HG03045 (cell line): ENCODE results near the gene OTULINL.

Experiments
- ATAC-seq: cut with Tn5 transposase; IDR thresholded peaks from one replicate; pipeline ENCODE4 v1.9.1; 2021; ENCODE audit warnings: mild to moderate bottlenecking, moderate library complexity; ENCODE audit not compliant: unreplicated experiment

Gene OTULINL

GRCh38 chr5:14576206-14576605, 5.4 kb upstream of the OTULINL start:
- ATAC-seq: no peak

DNA sequence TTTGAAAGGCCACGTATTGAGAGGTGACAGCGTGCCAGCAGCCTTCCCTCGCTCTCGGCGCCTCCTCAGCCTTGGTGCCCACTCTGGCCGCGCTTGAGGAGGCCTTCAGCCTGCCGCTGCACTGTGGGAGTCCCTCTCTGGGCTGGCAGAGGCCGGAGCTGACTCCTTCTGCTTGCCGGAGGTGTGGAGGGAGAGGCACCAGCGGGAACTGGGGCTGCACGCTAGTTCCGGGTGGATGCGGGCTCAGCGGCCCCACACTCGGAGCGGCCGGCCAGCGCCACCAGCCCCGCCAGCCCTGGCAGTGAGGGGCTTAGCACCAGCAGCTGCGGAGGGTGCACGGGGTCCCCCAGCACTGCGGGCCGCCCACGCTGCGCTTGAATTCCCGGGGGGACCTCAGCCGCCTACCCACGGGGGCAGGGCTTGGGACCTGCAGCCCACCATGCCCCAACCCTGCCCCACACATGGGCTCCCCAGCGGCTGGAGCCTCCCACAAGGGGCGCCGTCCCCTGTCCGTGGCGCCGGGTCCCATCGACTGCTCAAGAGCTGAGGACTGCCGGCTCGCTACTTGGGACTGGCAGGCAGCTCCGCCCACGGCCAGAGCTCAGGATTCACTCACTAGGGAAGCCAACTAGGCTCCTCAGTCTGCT, 4.4 kb upstream of the OTULINL start:
- no peak for ATAC-seq

DNA sequence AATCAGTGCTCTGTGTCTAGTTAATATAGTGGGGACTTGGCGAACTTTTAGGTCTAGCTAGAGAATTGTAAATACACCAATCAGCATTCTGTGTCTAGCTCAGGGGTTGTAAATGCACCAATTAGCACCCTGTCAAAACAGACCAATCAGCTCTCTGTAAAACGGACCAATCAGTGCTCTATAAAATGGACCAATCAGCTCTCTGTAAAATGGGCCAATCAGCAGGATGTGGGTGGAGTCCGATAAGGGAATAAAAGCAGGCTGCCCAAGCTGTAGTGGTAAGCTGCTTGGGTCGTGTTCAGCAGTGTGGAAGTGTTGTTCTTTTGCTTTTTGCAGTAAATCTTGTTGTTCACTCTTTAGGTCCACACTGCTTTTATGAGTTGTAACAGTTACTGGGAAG, 3.6 kb upstream of the OTULINL start:
- no peak for ATAC-seq

DNA sequence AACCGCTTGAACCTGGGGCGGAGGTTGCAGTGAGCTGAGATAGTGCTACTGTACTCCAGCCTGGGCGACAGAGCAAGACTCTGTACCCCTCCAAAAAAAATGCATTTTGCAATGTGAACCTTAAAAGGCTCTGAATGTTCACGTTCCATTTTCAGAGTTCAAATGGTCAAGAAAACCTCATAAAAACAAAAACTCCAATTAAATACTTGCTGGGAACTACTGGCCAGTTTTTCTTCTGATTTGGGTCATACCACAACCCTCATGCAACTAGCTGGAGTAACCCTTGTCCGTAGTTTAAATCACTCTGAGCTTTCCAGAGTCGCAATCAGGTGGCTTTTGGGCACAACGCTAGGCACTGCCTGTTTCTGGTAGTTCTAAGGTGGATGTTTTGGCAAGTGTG, 2.3 kb upstream of the OTULINL start:
- ATAC-seq: no peak

DNA sequence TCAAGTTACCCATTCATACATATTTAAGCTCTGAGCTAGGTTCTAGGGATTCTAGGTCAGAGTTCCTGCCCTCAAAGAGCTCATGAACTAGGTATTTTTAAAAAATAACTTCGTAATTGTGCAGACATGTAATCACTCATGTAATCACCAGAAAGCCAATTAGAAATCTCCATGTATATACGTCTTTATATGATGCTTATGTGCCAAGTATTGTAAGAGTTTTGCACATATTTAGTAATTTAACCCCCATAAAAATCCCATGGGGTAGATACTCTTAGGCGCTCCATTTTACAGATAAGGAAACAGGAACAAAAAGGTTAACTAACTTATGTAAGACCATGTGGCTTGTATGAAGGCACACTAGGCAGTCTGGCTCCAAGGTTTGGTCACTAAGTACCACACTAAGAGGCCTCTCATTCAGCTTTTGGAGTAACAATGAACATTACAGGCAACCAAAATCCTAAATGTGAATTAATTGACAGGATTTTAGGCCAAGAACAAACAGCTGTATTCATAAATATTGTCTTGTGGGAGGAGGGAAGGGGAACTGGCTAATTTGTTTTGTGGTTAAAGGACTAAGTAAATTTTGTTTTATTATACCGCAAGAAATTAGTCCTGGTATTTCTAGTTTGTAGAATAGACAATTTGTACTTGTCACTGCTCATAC, 1.7 kb upstream of the OTULINL start:
- no peak for ATAC-seq

GRCh38 chr5:14580398-14581034, 1.1 kb upstream of the OTULINL start:
- ATAC-seq: no peak

- peak; percentile 60 for ATAC-seq
Observed at GRCh38 chr5:14581891-14582796, 552 bp downstream of the OTULINL start.

- no peak for ATAC-seq
Observed at GRCh38 chr5:14582797-14583137, 1.2 kb downstream of the OTULINL start.

DNA sequence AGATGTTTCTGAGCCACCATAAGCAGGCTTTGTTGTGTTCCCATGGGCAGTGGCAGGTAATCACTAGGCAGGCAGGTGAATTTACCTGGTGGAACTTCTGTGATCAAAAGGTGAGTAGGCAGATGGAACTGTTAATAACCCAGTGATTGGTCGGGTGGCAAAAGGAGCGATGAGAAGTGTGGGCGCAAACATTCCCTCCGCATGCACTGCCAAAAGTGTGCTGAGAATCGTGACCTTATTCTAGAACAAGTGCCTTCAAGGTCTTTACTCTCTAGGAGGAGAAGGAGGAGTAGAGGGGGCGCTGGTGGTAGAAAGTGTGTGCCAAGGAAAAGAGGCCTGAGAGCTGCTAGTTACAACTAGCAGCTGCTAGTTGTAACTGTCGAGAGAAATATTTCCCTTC, 3.3 kb downstream of the OTULINL start:
- ATAC-seq: no peak

DNA sequence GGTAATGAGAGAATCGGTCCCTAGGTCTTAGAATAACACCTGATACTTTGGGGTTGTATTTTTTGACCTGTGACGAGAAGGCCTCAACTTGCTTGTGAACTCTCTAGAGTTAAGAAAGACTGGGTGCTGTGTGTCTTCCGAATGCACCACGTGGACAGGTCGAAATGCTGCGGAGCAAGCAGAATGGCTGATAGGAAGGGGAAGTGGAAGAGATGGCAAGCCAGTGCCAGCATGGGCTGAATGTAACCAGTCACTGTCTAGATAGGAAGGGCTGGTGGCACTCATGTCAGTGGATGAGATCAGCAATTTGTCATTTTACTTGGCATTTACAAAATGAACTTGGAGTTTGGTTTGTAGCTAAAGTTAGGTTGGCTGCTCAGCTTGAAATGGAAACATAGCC, 5.6 kb downstream of the OTULINL start:
- ATAC-seq: no peak

DNA sequence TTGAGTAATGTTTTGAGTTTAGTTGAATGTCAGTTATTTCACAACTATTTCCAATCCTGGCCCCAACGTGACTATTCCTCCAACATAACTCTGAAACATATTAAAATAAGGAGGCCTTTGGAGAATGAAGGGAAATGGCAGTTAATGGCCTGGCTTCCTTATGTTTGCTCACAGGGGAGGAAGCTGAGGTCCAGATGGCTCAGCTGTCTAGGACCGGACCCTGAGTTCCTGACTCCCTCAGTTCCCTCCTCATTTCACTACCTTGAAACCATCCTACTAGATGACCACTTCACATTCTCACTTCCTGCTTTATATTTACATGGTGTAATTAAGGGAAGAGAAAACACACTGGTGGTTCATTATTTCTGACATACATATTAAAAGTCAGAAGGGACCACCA, 6.6 kb downstream of the OTULINL start:
- ATAC-seq: peak; percentile 42

DNA sequence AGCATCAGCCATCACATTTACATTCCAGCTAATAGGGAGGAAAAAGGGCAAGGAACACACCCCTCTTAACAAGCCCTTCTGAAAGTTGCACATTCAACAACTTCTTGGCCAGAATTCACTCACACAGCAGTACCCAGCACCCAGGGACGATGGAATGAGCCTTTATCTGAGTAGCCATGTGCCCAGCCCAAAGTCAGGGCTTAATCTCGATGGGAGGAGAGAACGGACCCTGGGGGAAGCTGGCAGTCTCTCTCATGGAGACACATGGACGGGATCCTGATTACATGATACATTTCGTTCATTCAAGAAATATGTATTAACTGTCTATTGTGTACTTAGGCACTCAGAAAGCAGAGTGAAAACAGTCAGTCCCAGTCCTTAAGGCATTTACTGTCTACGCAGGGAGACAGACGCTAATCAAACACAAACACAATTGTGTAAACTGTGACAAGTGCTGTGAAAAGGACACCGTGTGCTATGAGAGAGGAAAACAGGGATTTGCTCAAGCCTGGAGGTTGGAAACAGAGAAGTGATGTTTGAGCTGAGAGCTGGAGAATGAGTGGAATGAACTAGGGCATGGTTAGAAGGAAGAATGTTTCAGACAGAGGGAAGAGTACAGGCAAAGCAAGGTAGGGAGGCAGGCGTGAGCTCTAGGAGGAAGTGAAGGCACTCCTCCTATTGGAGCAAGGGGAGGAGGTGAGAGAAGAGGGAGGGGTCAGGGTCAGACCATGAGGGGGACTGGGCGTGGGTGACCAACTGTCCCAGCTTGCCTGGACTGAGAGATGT, 7.4 kb downstream of the OTULINL start:
- no peak for ATAC-seq

DNA sequence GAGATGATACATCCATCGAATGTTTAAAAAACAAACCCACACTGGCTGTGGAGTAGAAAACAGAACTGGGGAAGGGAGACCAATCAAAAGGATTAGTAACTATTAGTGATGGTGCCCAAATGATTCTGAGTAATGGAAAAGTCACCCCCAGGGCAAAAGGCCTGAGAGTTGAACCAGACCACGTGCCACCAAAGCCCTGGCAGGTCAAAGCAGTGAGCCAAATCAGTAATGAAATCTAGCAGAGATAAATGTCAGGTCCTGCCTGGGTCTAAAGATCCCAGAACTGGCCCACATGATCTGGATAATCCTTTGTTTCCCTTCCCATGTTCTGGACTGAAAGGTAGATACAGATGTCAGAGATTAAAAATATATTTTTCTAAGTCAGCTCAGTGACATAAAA, 9.4 kb downstream of the OTULINL start:
- no peak for ATAC-seq

- ATAC-seq: no peak
Observed at GRCh38 chr5:14591548-14591947, 10.0 kb downstream of the OTULINL start.

DNA sequence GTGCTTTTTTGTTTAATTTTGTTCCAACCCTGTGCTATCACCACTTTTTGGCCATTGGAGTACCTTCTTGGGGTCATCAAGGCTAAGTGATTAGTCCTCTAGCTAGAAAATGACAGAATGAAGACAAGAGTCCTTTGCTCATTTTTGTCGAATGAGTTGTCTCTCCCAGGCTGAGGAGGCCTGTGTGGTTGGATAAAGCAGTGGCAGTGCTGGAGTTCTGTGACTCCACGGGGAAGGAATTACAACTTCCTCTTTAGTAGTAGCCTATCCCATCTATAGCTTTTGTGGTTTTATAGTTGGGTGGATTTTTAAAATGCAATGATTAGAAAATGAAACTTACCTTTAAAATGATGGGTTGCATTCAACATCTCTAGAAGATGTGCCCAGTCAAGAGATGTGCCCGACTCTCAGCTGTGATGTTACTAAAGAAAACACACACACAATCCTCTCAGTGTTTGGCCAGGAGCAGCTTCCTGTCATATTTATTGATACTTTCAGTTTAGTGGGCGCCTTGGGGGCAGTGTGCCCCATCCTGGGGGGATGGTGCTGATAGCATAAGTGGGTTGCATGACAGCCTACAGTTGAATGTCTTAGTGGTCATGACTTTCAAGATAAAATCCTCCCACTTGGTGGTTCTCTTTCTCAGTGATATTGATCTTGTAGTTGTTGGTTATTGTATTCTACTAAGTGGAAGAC, 11.9 kb downstream of the OTULINL start:
- no peak for ATAC-seq

GRCh38 chr5:14594378-14595074, 12.9 kb downstream of the OTULINL start:
- no peak for ATAC-seq

DNA sequence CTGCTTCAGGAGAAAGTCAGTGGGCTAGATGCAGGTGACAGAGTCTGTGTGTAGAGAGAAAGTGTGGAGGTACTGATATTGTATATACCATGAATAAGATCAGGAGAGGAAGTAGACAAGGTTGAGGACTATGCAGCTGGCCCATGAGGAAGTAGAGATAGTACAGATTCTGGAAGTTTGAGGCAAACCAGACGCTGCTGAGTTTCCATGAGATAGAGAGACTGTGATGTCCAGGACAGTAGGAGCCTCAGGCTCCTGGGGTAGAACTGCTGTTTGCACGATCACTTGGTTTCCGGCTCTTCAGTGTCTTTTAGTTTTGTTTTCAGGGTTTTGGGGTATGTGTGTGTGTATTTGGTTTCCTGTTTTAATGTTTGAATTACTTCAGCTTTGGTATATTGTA, 13.6 kb downstream of the OTULINL start:
- ATAC-seq: peak; percentile 71

DNA sequence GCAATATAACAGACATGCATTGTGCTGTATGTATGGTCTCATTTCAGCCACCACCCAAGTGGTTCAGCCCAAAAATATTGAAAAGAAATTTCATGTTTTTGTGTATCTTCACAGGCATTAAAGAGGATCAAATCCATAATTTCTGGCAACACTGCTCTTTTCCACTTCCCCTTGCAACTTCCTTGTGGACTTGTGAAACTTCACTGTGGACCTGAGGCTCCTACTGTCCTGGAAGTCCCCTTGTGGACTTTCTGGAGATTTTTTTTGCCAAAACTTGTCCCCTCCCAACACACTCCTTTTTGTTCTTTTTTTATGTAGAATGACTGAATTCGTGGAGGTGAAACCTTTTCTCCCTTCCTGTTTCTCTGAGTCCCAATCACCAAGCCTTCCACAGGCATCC, 14.3 kb downstream of the OTULINL start:
- no peak for ATAC-seq

DNA sequence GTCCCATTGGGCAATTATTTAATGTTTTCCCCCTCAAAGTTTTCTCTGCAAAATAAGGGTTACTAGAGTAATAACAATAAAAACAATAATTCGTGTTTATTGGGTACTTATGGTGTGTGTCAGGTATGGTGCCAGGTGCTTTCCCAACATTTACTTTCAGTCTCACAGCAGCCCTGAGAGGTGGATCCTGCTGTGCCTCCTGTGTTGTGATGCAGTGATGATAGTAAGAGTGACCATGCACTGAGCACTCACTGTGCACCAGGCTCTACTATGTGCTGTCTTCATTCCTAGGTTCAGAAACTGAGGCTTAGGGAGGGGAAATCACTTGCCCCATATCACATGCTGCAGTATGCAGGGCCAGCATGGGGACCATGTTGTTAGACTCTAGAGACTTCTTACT, 15.5 kb downstream of the OTULINL start:
- ATAC-seq: no peak

DNA sequence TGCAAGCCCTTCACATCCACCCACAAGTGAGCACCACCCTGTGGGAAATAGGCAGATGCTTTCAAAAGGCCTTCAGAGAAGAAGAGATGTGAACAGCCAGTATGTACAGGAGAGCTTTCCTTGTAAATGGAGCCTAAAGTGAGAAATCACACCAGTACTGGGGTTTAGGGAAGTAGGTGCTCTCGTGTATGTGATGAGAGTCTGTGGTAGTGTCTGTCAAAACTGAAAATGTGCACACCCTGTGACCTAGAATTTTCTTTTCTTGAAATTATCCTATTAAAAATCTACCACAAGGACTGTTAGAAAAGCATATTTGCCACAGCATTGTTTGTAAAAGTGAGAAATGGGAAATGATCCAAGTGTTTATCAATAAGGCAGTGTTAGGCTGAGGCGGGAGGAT, 16.6 kb downstream of the OTULINL start:
- ATAC-seq: no peak
